IPS DF 19.7 (cell line): ENCODE measurements around the gene ZNF740.

Experiments
- DNase-seq: peaks from one replicate; pipeline ENCODE4 v3.0.0-alpha.2; 2013; ENCODE audit warnings: low read depth, low spot score

The ZNF740 gene

DNA sequence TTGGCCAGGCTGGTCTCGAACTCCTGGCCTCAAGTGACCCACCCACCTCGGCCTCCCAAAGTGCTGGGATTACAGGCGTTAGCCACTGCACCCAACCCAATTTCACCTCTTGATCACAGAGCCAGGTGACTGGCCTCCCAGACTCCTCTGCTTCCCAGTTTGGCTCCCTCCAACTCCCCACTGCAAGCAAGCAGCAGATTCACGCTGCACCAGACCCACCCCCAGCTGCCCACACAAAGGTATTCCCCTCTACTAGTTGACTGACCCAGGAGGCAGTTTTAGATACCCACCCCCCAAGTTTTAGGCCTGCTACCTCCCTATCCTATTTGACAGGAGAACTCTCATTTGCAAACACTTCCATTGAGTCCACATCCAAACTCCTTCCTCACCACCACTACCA lies 46.3 kb downstream of the ZNF740 start:
- DNase-seq = no peak

DNA sequence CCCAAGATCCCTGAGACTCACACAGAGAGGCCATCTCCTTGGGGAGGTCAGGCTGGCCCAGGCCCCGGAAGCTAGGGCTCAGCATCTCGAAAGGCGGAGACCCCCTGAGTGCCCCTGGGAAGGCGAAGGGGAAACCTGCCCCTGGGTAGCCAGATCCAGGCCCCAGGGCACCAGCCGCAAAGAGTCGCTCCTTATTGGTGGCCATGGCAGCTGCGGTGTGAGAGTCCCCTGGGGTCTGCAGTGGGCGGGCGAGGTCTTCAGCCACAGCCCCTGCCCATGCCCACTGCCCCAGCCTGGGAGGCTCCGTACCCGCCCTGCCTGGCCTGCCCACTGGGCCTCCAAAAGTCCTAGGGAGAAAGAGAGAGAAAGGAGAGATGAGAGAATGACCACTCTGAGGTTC lies 46.8 kb downstream of the ZNF740 start:
- no peak for DNase-seq

DNA sequence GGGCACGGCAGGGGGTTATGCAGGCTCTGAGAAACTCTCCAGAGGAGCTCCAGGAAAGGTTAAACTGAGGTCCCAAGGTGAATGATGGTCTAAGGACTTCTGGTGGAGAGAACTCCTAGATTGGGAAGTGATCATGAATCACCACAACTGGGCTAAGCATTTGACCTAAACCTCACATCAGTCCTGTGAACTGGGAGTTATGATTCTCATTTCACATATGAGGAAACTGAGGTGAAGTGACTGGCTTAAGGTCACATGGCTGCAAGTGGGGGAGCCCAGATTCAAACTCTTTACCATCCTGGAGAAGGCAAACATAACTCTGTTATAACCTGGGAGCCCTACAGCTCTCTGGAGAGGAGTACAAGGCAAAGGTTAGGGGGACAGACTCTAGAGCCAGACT lies 47.3 kb downstream of the ZNF740 start:
- no peak for DNase-seq

DNA sequence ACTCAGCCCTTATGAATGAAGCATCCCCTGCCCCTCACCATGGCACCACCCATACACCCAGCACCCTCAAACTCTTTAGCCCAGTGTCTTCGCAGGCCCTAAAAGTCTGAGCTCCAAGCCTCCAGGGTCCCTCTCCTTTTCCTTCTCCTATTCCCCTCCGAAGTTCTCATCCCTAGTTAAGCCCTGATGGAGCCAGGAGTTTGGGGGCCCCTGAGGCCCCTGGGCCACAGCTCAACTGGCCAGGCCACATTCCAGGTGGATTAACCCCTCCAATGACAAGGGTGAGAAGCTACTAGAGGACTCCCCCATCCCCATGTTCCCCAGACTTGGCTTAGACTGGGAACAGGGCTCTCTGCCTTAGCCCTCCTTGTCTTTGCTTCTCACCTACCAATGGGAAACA lies 48.9 kb downstream of the ZNF740 start:
- DNase-seq = no peak

DNA sequence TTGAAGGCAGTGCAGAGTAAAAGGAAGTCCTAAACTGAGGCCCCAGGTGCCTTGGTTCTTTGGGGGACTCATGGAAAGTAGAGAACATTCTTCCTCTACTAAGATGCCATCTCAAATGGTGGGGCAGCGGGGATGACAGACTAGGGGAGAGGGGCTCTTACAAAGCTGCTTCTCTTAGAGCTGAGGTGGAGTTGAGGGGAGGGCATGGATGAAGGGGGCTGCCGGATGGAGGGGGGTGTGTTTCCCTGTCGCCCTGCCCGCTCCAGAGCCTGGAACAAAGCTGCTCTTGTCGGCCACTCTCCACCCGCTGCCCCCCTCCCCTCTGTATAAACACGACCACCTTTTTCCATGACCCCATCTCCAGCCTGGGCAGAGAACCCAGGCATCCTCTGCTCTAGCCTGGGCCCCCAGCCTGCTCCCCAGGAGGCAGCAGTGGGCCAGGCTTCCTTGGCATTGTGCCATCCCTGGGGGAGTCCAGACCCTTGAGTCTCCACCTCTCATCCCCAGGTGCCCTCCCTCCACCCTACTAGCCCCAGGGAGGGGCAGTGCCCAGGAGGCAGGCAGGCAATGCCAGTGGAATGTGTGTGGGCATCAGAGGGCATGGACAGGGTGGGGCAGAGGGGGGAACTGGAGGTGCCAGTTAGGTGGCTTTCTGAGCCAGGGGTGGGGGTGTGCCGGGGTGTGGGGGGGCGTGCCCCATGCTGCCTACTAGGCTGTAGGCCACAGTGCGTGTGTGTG lies 49.8 kb downstream of the ZNF740 start:
- DNase-seq = no peak

DNA sequence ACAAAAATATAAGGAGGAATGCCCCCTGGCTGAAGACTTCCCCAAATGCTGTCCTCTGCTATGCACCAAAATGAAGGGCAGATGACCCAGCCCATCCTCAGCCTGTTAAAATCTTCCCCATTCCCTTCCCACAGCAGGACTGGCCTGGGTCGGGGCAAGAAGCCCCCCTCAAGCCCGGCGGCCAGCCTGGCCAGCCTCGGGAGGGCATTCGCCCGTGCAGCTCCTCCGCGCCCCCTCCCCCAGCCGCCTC lies 51.1 kb downstream of the ZNF740 start:
- no peak for DNase-seq

DNA sequence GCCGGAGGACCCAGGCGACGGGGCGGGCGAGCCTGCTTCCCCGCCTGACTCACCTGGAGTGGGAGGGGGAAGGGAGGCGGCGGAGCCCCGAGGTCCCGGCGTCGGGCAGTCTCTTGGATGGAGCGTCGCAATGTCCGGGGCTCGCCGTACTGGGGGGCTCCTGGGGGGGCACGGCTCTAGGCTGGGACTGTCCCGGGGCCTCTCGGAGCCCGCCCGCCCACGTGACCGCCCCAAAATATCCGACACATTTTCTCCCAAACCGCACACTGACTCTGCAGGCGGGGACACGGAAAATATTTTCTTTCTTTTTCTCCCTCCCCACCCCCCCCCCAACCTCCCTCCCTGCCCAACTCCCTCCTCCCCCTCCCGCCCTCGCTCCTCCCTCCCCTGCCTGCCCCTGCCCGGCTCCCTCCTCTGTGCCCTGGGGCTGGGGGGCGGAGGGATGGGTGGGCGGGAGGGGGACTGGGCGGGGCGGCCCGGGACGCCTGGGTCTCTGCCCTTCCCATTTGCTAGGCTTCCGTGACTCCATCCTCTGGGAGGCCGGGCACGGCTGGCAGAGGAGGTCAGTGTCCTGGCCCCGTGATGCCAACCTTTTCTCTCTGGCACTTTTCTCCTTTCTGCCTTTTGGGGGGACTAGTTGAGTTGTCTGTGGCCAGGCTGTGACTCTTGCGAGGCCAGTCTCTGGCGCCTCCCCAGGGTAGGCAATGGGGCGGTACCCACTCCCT lies 51.6 kb downstream of the ZNF740 start, which contains the start of gene RARG:
Gene RARG, minus strand, starts transcription at position 289 of the 725 bp plus-strand sequence. CDS start 4,664 bp downstream, outside the sequence.
- DNase-seq = no peak

DNA sequence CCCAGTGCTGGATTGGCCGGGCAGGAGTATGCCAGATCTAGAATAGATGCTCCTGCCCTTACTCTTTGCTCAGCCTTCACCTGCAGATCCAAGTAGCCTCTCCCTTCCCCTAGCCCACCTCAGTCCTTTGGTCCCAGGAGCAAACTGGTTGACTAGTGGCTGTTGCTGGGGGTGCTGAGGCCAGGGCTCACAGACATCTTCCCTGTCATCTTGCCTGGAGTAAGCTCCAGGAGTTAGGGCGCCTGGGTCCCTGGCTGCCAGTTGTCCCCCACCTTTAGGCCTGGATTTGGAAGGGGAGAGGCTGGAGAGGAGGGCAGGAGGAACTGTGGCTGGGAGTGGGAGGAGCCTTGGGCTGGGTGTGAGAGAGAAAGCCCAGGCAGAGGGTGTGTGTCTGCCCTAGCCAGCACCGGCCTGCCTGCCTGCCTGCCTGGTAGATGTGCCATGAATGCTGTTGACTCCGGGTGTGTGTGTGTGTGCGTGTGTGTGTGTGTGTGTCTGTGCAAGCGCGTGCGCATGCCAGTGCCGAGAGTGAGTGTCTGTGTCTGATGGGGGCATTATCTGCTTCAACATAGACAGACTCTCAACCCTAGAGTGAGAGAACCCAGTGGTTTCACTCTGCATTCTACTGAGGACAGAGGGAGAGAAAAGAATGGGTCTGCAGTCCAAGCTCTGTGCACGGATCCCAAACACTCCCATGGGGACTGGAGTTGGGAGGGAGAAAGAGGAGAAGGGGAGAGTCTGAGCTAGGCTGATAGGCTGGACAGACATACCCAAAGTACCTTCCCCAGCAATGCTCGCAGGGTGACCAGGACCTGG lies 52.3 kb downstream of the ZNF740 start:
- no peak for DNase-seq

DNA sequence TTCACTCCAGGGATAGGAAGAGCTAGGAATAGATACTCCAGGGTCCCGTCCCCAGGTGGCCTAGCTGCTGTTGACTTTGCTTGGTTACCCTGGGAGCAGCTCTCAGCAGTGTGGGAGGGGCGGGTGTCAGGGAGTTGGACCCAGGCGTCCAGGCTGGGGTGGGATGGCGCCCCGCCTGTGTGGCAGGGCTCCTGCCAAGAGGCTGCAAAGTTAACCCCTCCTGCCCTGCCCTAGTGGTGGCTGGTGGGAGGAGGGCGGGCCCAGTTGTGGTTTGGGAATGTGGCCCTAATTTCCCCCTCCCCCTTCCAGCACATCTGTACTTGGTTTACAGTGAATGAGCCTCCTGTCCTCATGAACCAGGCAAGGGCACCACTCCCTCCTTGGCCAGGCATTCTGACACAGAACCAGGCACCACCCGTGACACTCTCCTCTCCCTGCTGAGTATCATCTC lies 53.2 kb downstream of the ZNF740 start:
- no peak for DNase-seq

DNA sequence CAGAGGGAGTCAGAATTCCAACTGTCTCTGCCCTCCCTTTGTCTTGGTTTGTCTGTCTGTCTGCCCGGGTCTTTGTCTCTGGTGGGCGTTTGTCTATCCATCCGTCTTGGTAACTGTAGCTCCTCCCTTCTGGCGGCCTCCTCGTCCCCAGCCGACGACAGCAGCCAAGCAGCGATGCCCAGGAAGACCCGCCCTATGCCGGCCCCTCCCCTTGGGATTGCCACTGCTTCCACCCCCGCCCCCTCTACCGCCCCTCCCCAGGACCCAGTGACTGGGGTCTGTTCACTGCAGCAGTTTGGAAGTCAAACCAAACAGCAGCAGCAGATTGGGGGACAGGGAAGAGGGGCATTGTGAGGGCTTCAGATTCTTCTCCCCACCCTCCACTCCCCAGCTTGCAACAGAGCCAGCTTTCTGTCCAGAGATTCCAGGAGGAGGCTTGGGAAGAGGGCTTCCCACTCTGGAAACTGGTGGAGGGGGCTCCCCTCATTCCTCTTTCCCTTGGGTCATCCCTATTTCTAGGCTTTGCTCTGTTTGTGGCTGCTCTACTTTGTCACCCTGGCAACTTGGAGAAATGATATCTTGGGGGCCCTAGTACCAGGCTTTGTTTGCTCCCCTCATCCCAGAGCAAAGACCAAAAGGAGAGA lies 53.9 kb downstream of the ZNF740 start:
- no peak for DNase-seq

DNA sequence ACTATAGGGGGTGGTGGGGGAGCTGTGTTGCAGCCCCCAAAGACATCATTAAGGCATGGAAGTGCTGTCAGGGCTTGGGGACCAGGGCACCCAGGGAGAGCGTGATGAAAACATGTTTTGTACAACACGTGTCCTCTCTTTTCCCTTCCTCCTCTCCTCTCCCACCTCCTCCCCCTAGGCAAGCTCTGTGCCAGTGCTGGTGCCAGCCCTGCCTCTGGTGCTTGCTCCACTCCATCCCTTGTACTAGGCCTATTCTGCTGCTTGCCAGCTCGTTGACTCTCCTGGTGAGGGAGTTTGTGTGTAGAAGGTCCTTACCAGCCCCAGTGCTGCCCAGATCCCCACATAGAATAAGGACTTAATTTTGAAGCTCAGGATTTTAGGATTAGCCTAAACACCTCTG lies 54.6 kb downstream of the ZNF740 start:
- DNase-seq = no peak

DNA sequence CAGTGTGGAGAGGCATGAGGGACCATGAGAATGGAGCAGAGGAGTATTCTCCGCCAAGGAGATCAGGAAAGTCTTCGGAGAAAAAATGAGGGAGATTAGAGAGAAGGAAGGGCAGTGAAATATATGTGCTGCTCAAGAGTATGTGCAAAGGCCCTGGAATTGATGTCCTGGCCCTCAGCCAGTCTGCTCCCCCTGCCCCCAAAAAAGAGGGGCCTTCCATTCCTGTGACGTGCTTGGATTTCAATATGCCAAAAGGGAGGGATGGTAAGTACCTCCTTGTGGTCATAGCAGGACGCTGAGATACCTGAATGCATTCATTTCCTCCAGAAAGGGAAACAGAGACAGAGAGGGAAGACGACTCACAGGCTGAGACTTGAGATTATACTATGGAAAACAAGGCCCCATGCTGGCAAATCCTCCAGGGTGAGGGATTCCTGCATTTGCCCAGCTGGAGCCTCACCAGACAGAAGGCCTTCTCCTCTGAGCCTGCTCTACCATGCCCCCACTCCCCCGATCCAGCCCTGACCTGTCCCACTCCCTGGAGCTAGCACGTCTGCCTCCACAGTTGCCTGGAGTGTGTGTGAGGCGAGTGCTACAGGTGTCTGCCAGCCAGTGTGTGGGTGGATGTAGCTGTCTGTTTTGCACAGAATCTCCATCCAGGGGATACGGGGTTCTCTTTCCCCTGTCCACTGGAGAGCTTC lies 55.4 kb downstream of the ZNF740 start:
- no peak for DNase-seq

DNA sequence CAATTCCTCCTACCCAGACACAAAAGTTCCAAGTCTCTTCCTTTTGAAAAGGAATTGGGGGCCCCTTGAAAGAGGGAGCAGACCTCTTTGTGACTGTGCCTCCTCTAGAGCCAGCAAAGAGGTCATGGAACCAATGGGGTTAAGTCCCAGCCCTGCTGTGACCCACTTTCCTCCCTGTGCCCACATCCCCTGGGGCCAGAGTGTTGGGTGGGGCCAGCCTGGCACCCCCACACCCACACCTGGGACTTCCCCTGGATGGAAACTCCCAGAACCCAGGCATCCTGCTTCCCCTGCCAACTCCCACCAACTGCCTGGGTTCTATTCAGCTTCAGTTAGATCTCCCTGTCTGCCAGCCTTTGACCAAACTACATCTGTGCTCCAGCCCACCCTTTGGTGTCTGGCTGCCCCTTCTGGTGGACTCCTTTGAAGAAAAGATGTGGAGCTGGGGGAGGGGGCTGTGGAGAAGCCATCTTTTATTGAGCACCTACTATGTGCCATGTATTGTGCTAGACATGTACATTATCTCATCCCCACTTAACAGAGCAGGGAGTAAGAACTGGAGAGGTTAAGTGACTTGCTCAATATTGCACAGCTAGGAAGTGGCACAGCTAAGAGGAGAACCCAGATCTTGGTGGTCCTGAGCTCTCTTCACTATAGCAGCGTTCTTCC lies 56.1 kb downstream of the ZNF740 start:
- DNase-seq = no peak

DNA sequence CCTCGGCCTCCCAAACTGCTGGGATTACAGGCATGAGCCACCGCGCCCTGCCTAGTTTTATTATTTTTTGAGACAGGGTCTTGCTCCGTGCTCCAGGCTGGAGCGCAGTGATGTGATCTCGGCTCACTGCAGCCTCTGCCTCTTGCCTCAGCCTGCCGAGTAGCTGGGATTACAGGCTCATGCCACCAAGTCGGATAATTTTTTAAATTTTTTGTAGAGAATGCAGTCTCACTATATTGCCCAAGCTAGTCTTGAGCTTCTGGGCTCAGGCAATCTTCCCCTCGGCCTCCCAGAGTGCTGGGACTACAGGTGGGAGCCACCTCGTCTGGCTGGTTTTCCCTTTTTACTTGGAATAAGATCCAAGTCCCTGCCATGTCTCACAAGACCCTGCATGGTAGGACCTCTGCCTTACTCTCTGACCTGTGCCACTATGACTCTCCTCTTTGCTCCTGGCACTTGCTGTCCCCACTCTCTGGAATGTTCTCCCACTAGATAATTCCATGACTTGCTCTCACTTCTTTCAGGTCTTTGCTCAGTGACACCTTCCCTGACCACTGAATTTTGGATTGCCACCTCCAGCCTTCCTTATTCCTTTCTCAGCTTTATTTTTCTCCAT lies 59.2 kb downstream of the ZNF740 start:
- DNase-seq = no peak

DNA sequence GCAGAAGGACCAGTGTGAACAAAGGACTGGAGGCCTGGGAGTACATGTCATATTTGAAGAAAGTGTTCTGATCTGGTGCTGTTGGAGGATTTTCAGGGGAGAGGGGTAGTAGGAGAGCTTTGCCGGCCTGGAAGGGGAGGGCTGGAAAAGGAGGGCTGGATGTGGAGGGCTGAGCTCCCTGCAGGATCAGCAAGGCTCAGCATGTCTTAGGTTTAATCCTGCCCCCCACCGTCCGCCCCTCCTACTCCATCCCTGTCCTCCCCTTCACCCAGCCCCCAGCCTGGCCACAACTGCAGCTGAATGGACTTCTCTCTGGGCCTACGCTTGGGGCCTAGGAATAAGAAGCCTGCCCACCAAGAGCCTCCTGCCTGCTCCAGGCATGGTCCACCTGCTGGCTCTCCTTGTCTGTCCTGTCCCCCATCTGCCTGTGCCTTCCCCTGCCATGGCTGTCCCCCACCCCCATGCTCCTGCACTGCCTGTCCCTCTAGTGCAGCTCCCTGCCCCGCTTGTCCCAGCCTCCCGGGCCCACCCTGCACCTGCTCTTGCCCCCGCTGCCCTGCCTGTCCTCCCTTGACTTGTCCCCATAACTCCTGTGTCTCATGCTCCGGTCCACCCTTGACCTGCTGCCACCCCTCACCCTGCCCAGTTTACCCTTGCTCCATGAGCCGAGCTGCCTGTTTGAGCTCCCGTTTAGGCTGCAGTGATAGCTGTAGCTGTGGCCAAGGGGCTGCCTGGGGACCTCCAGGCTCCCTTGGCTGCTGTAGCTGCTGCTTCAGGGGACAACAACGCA lies 61.3 kb downstream of the ZNF740 start:
- no peak for DNase-seq

DNA sequence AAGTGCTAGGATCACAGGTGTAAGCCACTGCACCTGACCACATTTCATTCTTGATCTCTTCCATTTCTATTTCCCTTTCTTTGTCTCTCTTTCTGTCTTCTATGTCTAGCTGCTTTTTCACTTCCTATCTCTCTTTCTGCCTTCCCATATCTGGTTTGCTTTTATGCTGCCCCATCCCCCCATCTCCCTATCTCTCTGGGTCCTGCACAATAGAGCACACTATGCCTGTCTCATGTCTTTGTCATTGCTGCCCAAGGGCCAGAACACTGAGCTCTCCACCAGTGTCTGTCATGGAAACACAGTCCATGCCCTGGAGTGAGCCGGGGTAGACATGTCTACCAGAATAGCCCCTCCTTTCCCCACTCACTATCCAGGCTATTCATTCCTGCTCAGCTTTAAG lies 63.8 kb downstream of the ZNF740 start:
- no peak for DNase-seq
